ENCODE measurements around the gene ZP3.
"Not testable (repeated sequence)": the region's sequence is repeated elsewhere in the genome, so short reads cannot be mapped to it uniquely, and the experiment has no call there.

- TF ChIP-seq CTCF (IDR thresholded peaks at IDR 0.05; ENCODE audit: low read length); EZH2 (optimal IDR thresholded peaks at IDR 0.05; ENCODE audit: low read depth, low read length); EZH2phosphoT487 (IDR thresholded peaks at IDR 0.05; ENCODE audit: low read length): not testable (repeated sequence)
Observed at GRCh38 chr7:76387789-76388188, 37.0 kb upstream of the ZP3 start.

All from MM.1S (cell line).